HepG2 (cell line): Measurements from ENCODE around the gene RUNX2. TPM values are rescaled to one million over a fixed set of nuclear protein-coding genes. Genes with fewer than 3 reads are reported as not detected.

Experiments
- ATAC-seq: fragments of 200-7000 bp; cut with Tn5 transposase; 3 replicates; pipeline ENCODE4 v1.9.1; 2020; ENCODE audit warnings: mild to moderate bottlenecking, moderate library complexity
- BruUV-seq: library from RNA; stranded (reverse); fragments of 400-500 nt; replicated peaks from 2 replicates; lab custom pipeline; 2021; lab: Mats Ljungman, UMichigan
- CTCF ChIA-PET: fragments of 300-600 bp; formaldehyde crosslinking; extraction: SDS; loops from one replicate; lab custom pipeline; 2021; ENCODE audit warnings: low total read pairs, inconsistent platforms, low intra/inter-chr PET ratio; lab: Yijun Ruan, JAX
- POLR2A ChIA-PET: fragments of 350-600 bp; sonication (Branson Sonifier 250); formaldehyde crosslinking; loops from one replicate; lab custom pipeline; 2020; ENCODE audit warnings: antibody characterized with exemption, inconsistent platforms; lab: Yijun Ruan, JAX
- DNase-seq: peaks from one replicate; pipeline ENCODE4 v3.0.0-alpha.2; 2015; ENCODE audit warnings: low spot score
- FAIRE-seq: peaks from 3 replicates; lab custom pipeline; 2011; peaks lifted over from hg19 to GRCh38; lab: Jason Lieb, UNC
- H2AFZ ChIP-seq: one replicate; pipeline ENCODE4 v1.6.1; 2011; ENCODE audit warnings: low read length, inconsistent platforms
- H3K27ac ChIP-seq: fragments of 300-600 bp; 3 replicates; pipeline ENCODE4 v1.8.0; 2011; ENCODE audit warnings: mixed run types, mild to moderate bottlenecking, mixed read lengths, low read length, inconsistent platforms; ENCODE audit not compliant: insufficient read depth; ENCODE audit errors: extremely low read length
- H3K27me3 ChIP-seq, 2 experiments: fragments of 200-600 bp in 1 of 2; 2 replicates in 1 of 2; 3 replicates in 1 of 2; pipeline versions ENCODE4 v1.6.0 to v1.8.0; 2011; ENCODE audit warnings: low read length in 2 of 2, mild to moderate bottlenecking in 2 of 2, moderate library complexity in 2 of 2, inconsistent platforms in 1 of 2; ENCODE audit not compliant: insufficient read depth in 2 of 2, control insufficient read depth in 1 of 2
- H3K36me3 ChIP-seq, 2 experiments: fragments of 200-600 bp in 1 of 2; replicated peaks in 1 of 2; 2 replicates in 1 of 2; 3 replicates in 1 of 2; pipeline versions ENCODE4 v1.5.1 to v1.8.0; 2011; ENCODE audit warnings: low read length in 2 of 2, inconsistent platforms in 1 of 2; ENCODE audit not compliant: insufficient read depth in 2 of 2, control insufficient read depth in 1 of 2
- H3K4me1 ChIP-seq: 2 replicates; pipeline ENCODE4 v1.5.1; 2012; ENCODE audit warnings: low read length, inconsistent platforms; ENCODE audit not compliant: insufficient read depth
- H3K4me2 ChIP-seq: 2 replicates; pipeline ENCODE4 v1.6.0; 2011; ENCODE audit warnings: low read depth, low read length, inconsistent platforms
- H3K4me3 ChIP-seq, 3 experiments: fragments of 200-600 bp in 1 of 3; sonication (generic), shearing (Covaris generic) in 1 of 3; replicated peaks in 1 of 3; 2 replicates each; pipeline ENCODE4 v1.5.1; 2011 to 2016; ENCODE audit warnings: low read length in 3 of 3, inconsistent platforms in 2 of 3, low read depth in 2 of 3, mild to moderate bottlenecking in 2 of 3, control low read depth in 1 of 3, mixed read lengths in 1 of 3; ENCODE audit not compliant: insufficient read depth in 1 of 3
- H3K79me2 ChIP-seq: one replicate; pipeline ENCODE4 v1.6.1; 2011; ENCODE audit warnings: low read length, inconsistent platforms; ENCODE audit not compliant: insufficient read depth
- H3K9ac ChIP-seq: 2 replicates; pipeline ENCODE4 v1.6.0; 2011; ENCODE audit warnings: mild to moderate bottlenecking, low read depth, low read length, inconsistent platforms; ENCODE audit not compliant: insufficient read depth
- H3K9me3 ChIP-seq: 2 replicates; pipeline ENCODE4 v1.5.1; 2012; ENCODE audit warnings: mild to moderate bottlenecking, low read length
- H4K20me1 ChIP-seq: 2 replicates; pipeline ENCODE4 v1.6.0; 2011; ENCODE audit warnings: inconsistent platforms, mild to moderate bottlenecking, low read length, moderate library complexity; ENCODE audit not compliant: insufficient read depth
- CEBPG ChIP-seq: IDR thresholded peaks from 2 replicates; pipeline ENCODE4 v1.6.1; 2016
- DDIT3 ChIP-seq: sonication (generic); formaldehyde crosslinking; IDR thresholded peaks from 2 replicates; pipeline ENCODE4 v1.4.0; 2020; ENCODE audit warnings: mild to moderate bottlenecking, missing genetic modification reagents
- FOSL2 ChIP-seq: sonication (generic); formaldehyde crosslinking; IDR thresholded peaks from 2 replicates; pipeline ENCODE4 v1.4.0; 2020; ENCODE audit warnings: missing genetic modification reagents
- GABPA ChIP-seq, 2 experiments: IDR thresholded peaks; 2 replicates each; pipeline ENCODE4 v1.6.1; 2011 to 2016; ENCODE audit warnings: low read depth in 2 of 2, low read length in 1 of 2, missing biosample characterization in 1 of 2, missing genetic modification characterization in 1 of 2
- IKZF5 ChIP-seq: IDR thresholded peaks from 2 replicates; pipeline ENCODE4 v1.6.1; 2018; ENCODE audit warnings: missing genetic modification reagents, mild to moderate bottlenecking, missing compliant biosample characterization
- KMT2A ChIP-seq: sonication (generic); formaldehyde crosslinking; IDR thresholded peaks from 2 replicates; pipeline ENCODE4 v1.4.0; 2020; ENCODE audit warnings: missing genetic modification reagents
- ZFP36L1 ChIP-seq: sonication (generic); formaldehyde crosslinking; IDR thresholded peaks from 2 replicates; pipeline ENCODE4 v1.8.0; 2022; ENCODE audit warnings: mild to moderate bottlenecking, missing genetic modification reagents, moderate library complexity
- ZFP62 ChIP-seq: sonication (generic); formaldehyde crosslinking; IDR thresholded peaks from 2 replicates; pipeline ENCODE4 v1.4.0; 2020; ENCODE audit warnings: missing genetic modification reagents
- ZNF354B ChIP-seq: sonication (generic); formaldehyde crosslinking; IDR thresholded peaks from 2 replicates; pipeline ENCODE4 v1.8.0; 2022; ENCODE audit warnings: mild to moderate bottlenecking, missing genetic modification reagents
- ZNF414 ChIP-seq: sonication (generic); formaldehyde crosslinking; IDR thresholded peaks from 2 replicates; pipeline ENCODE4 v1.5.0; 2020; ENCODE audit warnings: missing genetic modification reagents
- WGBS: methylation state at CpG from one replicate; pipeline ENCODE4 v1.1.6; 2017; ENCODE audit warnings: low lambda C conversion rate; 5-methylcytosine and 5-hydroxymethylcytosine counted together
- in situ Hi-C: cut with HindIII; loops from 2 replicates; pipeline ENCODE4 v1.10.0; 2017; ENCODE audit warnings: low pct_unique_long_range_greater_than_20kb; ENCODE audit not compliant: extremely low pct_ligation_motif_present
- intact Hi-C: fragments of 100-400 bp; cut with micrococcal nuclease; formaldehyde crosslinking; loops from one replicate; pipeline ENCODE4 v1.10.0; 2022; ENCODE audit not compliant: unreplicated experiment
- polyA plus RNA-seq, 8 experiments: library from polyadenylated mRNA; depleted of rRNA in 3 of 8; stranded (reverse) in 7 of 8; unstranded in 1 of 8; fragments of >200 nt; fragmentation: Illumina TruSeq in 4 of 8; extraction: Trizol in 4 of 8; gene quantifications; 2 replicates each; pipeline versions ENCODE4 v1.2.1 to v1.2.3, GENCODE V29; 2011 to 2016; ENCODE audit warnings: low read depth in 4 of 8, missing spikeins in 1 of 8, mixed read lengths in 1 of 8; ENCODE audit not compliant: insufficient read depth in 1 of 8
- total RNA-seq, 5 experiments: library from RNA; depleted of rRNA; stranded (reverse); fragments of >200 nt; fragmentation: Illumina TruSeq; extraction: Trizol; gene quantifications; 2 replicates each; pipeline ENCODE4 v1.2.3, GENCODE V29; 2016; ENCODE audit warnings: low read depth in 1 of 5
- TF ChIP-seq, protein P1 (sequence below): sonication (generic); formaldehyde crosslinking; IDR thresholded peaks from 2 replicates; pipeline ENCODE4 v1.5.0; 2020; ENCODE audit warnings: mild to moderate bottlenecking, missing genetic modification reagents, moderate library complexity
- TF ChIP-seq, protein P2 (sequence below): sonication (generic); formaldehyde crosslinking; IDR thresholded peaks from 2 replicates; pipeline ENCODE4 v1.4.0; 2020; ENCODE audit warnings: missing genetic modification reagents

The RUNX2 gene
- total and polyA plus RNA-seq, 2 of the 13 experiments (the other 11 are each of a cell fraction or from before 2014, with no cell fraction given): not detected

GRCh38 chr6:45375449-45375848 is 47.3 kb downstream of the RUNX2 start (continued):
- TF ChIP-seq IKZF5 (CRISPR knock-in tag) (no peak), CEBPG (CRISPR knock-in tag) (no peak), FOSL2 (peak; percentile 24; the same call in 1 of the 2 replicates), ZNF414 (0 out of 2 replicates have a peak, but pooled peaks have one; percentile 29), DDIT3 (CRISPR knock-in tag) (no peak)

- H3K9ac ChIP-seq: peak overlapping the region; percentile 85
- peak overlapping the region; percentile 80 for H2AFZ ChIP-seq
- peaks cover 38% of the 10 kb centered on the region for H3K79me2 ChIP-seq
- no peaks in the 10 kb centered on the region; a peak in 1 of 5 replicates for H3K27me3 ChIP-seq
- H4K20me1 ChIP-seq: no peaks in the 10 kb centered on the region
- ChIA-PET CTCF (no interaction called here), POLR2A (interaction anchor here (0.8 to 2.2 kb wide), 5 partner anchors 11 to 721 kb away, joined by 3 to 9 read pairs (median 5); no protein-coding TSS in a partner anchor)
- DNase-seq: no peak
- no TSS peak for BruUV-seq
- 22% methylated on average over 11 of the region's 11 CpGs for WGBS
- peak overlapping the region; percentile 79 to 81 (median 80) for H3K4me3 ChIP-seq
- H3K36me3 ChIP-seq: no peaks in the 10 kb centered on the region
- peak overlapping the region; percentile 94 for H3K4me2 ChIP-seq
- ATAC-seq: no peak
- FAIRE-seq: no peak
- peaks cover 40% of the 10 kb centered on the region for H3K4me1 ChIP-seq
- no peaks in the 10 kb centered on the region for H3K9me3 ChIP-seq
- peak overlapping the region; percentile 96 for H3K27ac ChIP-seq
- intact Hi-C loops (loop anchor here (5.0 to 10.0 kb wide), 3 partner anchors 179 to 719 kb away; no protein-coding TSS in a partner anchor), in situ Hi-C loops (no loop called here)
- TF ChIP-seq ZNF354B (CRISPR knock-in tag) (0 out of 2 replicates have a peak, but pooled peaks have one; percentile 56), GABPA (IDR thresholded peaks at IDR 0.05; ENCODE audit: low read depth, low read length) (no peak), GABPA (CRISPR knock-in tag; IDR thresholded peaks at IDR 0.05; ENCODE audit: low read depth) (no peak), ZFP62 (CRISPR knock-in tag) (no peak), KMT2A (peak; percentile 31; the same call in 1 of the 2 replicates), ZFP36L1 (0 out of 2 replicates have a peak, but pooled peaks have one; percentile 7)
- TF ChIP-seq, protein P1, sequence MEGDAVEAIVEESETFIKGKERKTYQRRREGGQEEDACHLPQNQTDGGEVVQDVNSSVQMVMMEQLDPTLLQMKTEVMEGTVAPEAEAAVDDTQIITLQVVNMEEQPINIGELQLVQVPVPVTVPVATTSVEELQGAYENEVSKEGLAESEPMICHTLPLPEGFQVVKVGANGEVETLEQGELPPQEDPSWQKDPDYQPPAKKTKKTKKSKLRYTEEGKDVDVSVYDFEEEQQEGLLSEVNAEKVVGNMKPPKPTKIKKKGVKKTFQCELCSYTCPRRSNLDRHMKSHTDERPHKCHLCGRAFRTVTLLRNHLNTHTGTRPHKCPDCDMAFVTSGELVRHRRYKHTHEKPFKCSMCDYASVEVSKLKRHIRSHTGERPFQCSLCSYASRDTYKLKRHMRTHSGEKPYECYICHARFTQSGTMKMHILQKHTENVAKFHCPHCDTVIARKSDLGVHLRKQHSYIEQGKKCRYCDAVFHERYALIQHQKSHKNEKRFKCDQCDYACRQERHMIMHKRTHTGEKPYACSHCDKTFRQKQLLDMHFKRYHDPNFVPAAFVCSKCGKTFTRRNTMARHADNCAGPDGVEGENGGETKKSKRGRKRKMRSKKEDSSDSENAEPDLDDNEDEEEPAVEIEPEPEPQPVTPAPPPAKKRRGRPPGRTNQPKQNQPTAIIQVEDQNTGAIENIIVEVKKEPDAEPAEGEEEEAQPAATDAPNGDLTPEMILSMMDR: no peak
- TF ChIP-seq, protein P2, sequence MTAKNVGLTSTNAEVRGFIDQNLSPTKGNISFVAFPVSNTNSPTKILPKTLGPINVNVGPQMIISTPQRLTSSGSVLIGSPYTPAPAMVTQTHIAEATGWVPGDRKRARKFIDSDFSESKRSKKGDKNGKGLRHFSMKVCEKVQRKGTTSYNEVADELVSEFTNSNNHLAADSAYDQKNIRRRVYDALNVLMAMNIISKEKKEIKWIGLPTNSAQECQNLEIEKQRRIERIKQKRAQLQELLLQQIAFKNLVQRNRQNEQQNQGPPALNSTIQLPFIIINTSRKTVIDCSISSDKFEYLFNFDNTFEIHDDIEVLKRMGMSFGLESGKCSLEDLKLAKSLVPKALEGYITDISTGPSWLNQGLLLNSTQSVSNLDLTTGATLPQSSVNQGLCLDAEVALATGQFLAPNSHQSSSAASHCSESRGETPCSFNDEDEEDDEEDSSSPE (CRISPR knock-in tag): 0 out of 2 replicates have a peak, but pooled peaks have one; percentile 4
These were observed 48.3 kb downstream of the RUNX2 start for GRCh38 chr6:45376310-45377042.
